Epidermal melanocyte (primary cell): ENCODE measurements around the gene NDOR1.

ENCODE experiments used
- DNase-seq: peaks from one replicate; pipeline ENCODE4 v3.0.0; 2011; ENCODE audit warnings: low spot score; ENCODE audit not compliant: insufficient read length

NDOR1 gene

GRCh38 chr9:137219757-137220316, 14.3 kb downstream of the NDOR1 start:
- DNase-seq = no peak

- DNase-seq = no peak
These were observed 15.0 kb downstream of the NDOR1 start for GRCh38 chr9:137220317-137221094.

GRCh38 chr9:137221095-137221505, 15.6 kb downstream of the NDOR1 start:
- DNase-seq = no peak

- no peak for DNase-seq
These were observed 16.1 kb downstream of the NDOR1 start for GRCh38 chr9:137221506-137222111.

DNA sequence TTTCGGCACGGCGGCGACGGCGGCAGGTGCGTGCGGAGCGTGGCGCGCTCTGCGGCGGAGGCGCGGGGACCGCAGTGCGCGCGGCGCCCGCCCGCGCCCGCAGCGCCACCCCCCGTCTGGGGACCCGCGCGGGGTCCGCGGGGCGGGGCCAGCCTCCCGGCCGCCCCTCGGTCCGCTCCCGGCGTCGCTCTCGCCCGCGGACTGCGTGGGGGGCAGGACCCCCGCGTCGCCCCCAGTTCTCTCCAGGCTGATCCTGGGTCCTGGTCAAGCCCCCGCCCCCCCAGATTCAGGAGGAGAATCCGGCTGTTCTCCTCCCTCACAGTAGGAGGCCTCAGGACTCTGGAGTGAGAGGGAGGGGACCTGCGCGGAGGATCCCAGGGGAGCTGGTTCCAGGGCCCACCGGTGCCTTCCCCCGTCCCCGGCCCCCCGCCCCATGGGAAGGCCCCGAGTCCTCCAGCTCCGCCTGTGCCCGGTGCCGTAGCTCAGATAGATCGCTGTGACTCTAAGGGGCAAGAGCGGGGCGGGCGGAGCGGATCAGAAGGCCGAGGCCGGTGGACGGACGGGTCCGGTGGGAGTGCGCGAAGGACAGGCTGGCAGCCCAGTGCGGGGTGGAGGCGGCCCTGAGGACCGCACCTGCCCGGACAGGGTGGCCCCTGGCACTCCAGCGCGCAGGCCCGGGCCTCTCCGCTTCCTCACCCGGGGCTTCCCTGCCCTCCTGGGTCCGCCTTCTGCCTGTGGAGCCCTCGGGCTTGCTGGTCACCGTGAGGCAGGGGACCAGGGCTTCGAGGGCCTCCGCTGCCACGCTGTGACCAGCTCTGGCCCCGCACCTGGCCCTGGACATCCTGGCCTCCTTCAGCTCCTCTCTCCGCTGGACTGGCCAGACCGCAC, 16.9 kb downstream of the NDOR1 start, which contains the start of gene RNF208:
TSS of gene RNF208 (minus strand) at position 51 of the 888 bp plus-strand sequence. CDS start 1,028 bp downstream, outside the sequence.
- DNase-seq = no peak

GRCh38 chr9:137223078-137223970, 17.8 kb downstream of the NDOR1 start:
- peak; percentile 100 for DNase-seq

DNA sequence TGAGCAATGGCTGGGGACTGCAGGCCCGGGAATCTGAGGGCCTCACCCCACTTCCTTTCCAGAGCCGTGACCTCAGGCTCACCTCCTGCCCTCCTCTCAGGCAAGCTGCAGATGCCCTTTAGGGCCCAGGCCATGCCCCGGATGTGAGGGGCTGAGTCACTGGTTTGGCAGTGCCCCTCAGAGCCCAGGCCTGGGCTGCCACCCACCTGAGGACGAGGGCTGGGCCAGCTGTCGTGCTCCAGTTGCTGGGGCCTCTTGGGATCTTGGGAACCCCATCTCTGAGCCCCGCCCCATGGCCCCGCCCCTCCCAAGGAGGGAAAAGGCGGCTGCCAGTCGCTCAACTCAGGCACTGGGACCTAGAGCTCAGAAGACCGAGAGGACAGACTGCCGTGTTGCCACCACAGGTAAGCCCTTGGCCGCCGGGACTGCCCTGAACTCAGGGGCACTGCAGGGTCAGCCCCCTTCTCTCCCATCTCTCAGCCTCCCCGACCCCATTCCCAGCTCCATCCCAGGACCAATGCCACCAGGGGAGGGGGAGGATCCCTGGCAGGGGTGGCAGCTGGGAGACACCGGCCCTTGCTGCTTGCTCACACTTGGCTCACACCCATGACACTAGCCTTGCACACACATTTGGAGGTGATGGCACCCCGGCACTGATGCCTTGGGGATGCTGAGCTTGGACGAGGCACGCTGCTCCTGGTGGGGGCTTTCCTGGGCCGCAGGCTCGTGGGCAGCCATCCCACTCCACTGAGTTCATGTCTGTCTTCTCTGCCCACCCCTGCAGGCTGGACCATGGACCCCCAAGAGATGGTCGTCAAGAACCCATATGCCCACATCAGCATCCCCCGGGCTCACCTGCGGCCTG, 19.6 kb downstream of the NDOR1 start, which contains the start of gene CYSRT1:
TSS of gene CYSRT1 (plus strand) at position 345 of the 865 bp plus-strand sequence. CDS start at position 793, 448 bp downstream.
- DNase-seq = no peak

- no peak for DNase-seq
These were observed 20.3 kb downstream of the NDOR1 start for GRCh38 chr9:137225699-137226331.

DNA sequence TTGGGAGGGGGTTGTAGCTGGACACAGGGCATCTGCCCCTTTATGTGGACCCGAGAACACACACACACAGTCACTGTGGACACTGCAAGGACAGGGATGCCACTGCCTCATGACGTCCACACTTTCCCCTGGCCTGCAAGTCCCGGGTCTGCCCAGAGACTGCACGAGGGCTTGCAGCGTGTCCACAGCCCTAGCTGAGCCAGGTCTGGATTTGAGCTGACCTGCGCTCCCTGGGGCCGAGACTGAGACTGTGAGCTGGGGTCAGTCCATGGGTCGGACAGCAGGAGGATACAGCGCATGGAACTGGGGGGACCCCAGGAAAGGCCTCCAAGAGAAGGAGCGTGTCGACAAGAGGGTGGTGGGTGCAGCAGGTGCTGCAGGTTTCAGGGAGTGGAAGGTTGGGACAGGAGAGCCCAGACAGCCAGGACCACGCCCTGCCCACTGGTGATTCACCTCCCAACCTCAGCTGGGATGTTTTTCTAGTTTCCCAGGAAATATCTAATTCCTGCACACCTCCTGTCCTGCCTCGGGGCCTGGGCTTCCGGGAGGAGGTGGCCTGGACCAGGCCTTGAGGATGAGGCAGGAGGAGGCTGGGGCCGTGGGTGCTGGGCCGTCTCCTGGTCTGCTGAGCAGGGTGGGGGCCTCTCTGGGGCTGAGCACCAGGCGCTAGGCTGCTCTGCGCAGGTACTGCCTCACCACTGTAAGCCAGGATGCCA, 21.0 kb downstream of the NDOR1 start:
- no peak for DNase-seq

- DNase-seq = peak; percentile 91
These were observed 21.8 kb downstream of the NDOR1 start, which contains the start of gene RNF224 for GRCh38 chr9:137227054-137227852. Gene RNF224, plus strand, starts transcription at chr9:137227502. Its CDS starts 834 bp downstream, at chr9:137228336.

DNA sequence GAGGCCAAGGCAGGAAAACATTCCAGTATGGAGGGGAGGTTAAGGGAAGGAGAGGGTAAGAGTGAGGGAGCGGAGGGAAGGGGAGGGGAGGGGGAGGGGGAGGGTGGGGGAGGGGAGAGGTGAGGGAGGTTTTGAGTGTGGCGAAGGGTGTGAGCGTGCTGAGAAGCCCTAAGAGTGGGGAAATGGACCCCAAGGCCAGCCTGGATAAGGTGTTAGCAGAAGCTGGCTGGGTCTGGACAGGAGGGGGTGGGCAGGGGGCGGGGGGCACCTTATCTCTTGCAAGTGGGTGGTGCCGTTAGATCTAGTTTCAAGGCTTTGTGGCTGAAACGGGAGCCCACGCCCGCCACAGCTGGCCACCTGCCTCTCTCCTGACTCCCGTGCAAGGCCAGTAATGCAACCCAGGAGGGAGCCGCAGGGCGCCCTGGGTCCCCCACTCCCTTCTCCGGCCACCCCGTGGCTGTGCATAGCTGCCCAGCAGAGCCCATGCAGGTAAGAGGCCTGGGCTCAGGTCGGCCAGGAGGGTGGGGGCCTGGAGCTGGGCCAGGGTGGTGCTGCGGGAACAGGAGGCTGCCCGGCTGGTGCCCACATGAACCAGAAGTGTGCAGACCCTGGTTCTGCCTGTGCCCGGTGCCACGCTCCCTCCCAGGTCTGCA, 22.5 kb downstream of the NDOR1 start:
- no peak for DNase-seq

DNA sequence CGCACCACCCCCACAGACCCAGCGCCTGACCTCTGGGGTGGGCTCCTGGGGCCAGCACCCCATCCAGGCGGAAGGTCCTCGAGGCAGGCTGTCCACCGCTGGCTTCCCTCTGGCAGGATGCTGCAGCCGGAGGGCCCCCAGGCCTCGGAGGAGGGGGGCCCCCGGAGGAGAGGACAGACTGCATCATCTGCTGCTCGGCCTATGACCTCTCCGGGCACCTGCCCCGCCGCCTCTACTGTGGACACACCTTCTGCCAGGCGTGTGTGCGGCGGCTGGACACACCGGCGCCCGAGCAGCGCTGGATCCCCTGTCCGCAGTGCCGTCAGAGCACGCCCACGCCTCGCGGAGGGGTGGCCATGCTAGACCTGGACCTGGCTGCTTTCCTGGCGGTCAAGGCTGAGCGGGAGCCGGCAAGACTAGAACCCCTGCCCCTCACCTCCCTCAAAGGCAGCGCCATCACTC, 23.0 kb downstream of the NDOR1 start:
- DNase-seq = no peak

GRCh38 chr9:137228968-137229896, 23.7 kb downstream of the NDOR1 start:
- DNase-seq = no peak

DNA sequence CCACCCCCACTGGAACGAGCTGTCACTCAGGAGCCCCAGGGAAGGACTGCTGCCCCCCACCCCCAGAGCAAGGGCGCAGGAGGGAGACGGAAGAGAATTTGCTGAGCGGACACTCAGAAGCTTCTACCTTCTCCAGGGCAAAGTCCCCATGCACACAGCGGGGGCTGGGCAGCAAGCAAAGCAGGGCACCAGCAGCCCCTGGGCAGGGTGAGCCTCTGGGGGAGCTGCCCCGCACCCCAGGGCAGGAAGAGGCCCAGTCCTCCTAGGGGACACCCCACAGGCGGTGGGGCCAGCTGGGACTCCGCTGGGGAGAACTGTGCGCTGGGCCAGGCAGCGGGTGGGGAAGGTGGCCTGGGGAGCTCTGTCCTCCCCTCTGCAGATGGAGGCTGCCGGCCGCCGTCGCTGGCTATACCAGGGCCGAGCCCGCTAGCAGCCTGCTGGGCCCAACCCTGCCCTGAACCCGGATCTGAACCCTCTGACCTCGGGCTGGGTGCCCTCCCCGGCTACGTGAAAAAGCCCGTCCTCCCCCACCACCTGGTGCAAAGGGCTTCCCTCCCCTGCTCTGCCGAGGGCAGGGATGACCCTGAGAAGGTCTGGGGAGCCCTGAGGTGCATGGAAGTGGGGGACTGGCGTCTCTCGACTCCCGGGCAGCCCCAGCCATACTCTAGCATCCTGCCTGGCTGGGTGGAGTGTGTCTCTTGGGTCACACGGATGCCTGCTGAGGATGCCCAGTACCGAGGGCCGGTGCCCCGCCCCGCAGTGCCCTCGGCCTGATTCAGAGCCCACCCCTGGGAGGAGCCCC, 24.6 kb downstream of the NDOR1 start:
- no peak for DNase-seq
